Measurements from ENCODE around the gene ZNF653.
"Not testable (repeated sequence)": the region's sequence is repeated elsewhere in the genome, so short reads cannot be mapped to it uniquely, and the experiment has no call there.

The ZNF653 gene

DNA sequence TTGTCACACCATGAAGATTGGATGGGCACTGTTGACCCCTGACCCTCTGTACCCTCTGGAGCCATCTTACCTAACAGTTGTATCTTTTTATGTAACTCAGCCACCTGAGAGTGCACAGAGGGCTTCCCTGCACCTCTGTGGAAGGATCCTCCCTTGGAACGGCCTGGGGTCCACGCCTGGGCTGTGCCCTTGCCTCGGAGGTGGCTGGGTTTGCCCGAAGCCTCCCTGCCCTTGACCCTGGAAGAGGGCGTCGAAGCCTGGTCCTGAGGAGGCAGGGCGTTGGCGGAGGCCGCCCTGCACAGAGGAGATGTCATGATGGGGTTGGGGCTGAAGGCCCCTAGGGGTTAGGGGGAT, 71.0 kb downstream of the ZNF653 start:
- no peak for DNase-seq (ENCODE audit: low read depth)
- H3K4me3 ChIP-seq (ENCODE audit: low read length), result peak overlapping the region; percentile 61
- TF ChIP-seq CTCF (conservative IDR thresholded peaks at IDR 0.05; ENCODE audit: low read length), result no peak

DNA sequence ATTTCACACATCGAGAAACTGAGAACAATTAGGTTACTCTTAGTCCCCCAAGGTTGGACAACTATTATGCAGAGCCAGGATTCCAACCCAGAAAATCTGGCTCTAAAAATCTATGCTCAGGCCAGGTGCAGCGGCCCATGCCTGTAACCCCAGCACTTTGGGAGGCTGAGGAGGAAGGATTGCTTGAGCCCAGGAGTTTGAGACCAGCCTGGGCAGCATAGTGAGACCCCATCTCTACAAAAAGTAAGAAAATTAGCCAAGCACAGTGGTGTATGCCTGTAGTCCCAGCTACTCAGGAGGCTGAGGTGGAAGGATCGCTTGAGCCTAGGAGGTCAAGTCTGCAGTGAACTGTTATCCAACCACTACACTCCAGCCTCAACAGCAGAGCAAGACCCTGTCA, 72.1 kb downstream of the ZNF653 start:
- H3K4me3 ChIP-seq (ENCODE audit: low read length); DNase-seq (ENCODE audit: low read depth): not testable (repeated sequence)
